Stomach (tissue), 9 donors: ENCODE data around the gene ODF2. TPM values are rescaled to one million over a fixed set of nuclear protein-coding genes. Genes with fewer than 3 reads are reported as not detected.
A peak's percentile ranks its signal among the peaks of the same experiment; 100 is the strongest.
"Not testable (repeated sequence)": the region's sequence is repeated elsewhere in the genome, so short reads cannot be mapped to it uniquely, and the experiment has no call there.

Experiments
- DNase-seq, 2 donors: peaks; one replicate each; pipeline versions ENCODE4 v3.0.0 to v3.0.0-alpha.2; 2013 to 2019
- H3K27ac ChIP-seq, 5 donors: fragments of 200-600 bp in 4 of 5; sonication (generic) in 4 of 5; one replicate each; pipeline ENCODE4 v1.5.1; 2013 to 2019; ENCODE audit warnings: mild to moderate bottlenecking in 1 of 5, moderate library complexity in 1 of 5
- H3K27me3 ChIP-seq, 3 donors: fragments of 200-600 bp; sonication (generic); one replicate each; pipeline ENCODE4 v1.5.1; 2017 to 2019; ENCODE audit warnings: mixed run types in 1 of 3
- H3K36me3 ChIP-seq, 4 donors: fragments of 200-600 bp; sonication (generic); 1 replicate in 3 of 4; 2 replicates in 1 of 4; pipeline ENCODE4 v1.5.1; 2016 to 2019
- H3K4me1 ChIP-seq, 4 donors: fragments of 200-600 bp; sonication (generic); one replicate each; pipeline ENCODE4 v1.5.1; 2016 to 2019
- H3K4me3 ChIP-seq, 4 donors: fragments of 200-600 bp; sonication (generic) in 3 of 4; one replicate each; pipeline ENCODE4 v1.5.1; 2016 to 2019; ENCODE audit warnings: mild to moderate bottlenecking in 1 of 4
- H3K9me3 ChIP-seq, 4 donors: fragments of 200-600 bp; sonication (generic); one replicate each; pipeline ENCODE4 v1.5.1; 2016 to 2019
- EP300 ChIP-seq: sonication (generic); formaldehyde crosslinking; IDR thresholded peaks from one replicate; pipeline ENCODE4 v1.6.1; 2017; ENCODE audit warnings: antibody characterized with exemption
- POLR2A ChIP-seq, 4 donors: fragments of 450-650 bp; IDR thresholded peaks; one replicate each; pipeline ENCODE4 v1.6.1; 2016; ENCODE audit warnings: antibody characterized with exemption in 4 of 4, control low read depth in 2 of 4, mild to moderate bottlenecking in 1 of 4, moderate library complexity in 1 of 4
- POLR2AphosphoS5 ChIP-seq, 3 donors: sonication (generic); formaldehyde crosslinking; IDR thresholded peaks; one replicate each; pipeline ENCODE4 v1.6.1; 2016; ENCODE audit warnings: antibody characterized with exemption in 3 of 3
- WGBS, 5 donors: extraction: QIAGEN DNeasy Blood & Tissue Kit in 3 of 5; methylation state at CpG; one replicate each; pipeline versions ENCODE4 v1.1.5 to v1.1.7; 2013 to 2018; 5-methylcytosine and 5-hydroxymethylcytosine counted together
- intact Hi-C: fragments of 100-400 bp; cut with DNase I; formaldehyde crosslinking; loops from one replicate; pipeline ENCODE4 v1.15.1; 2023; ENCODE audit warnings: low total_unique reads
- polyA plus RNA-seq, 3 donors: library from polyadenylated mRNA; stranded (reverse); fragments of 200-250 nt; gene quantifications; one replicate each; pipeline ENCODE4 v1.2.3, GENCODE V29; 2013
- total RNA-seq, 5 donors: library from RNA; depleted of rRNA; stranded (reverse); fragments of >200 nt; gene quantifications; one replicate each; pipeline versions ENCODE4 v1.1.0 to v1.2.3, GENCODE V29; 2014 to 2016
- TF ChIP-seq, protein P1 (sequence below), 7 experiments: fragments of 450-650 bp in 4 of 7; fragments of 200-600 bp in 3 of 7; sonication (generic) in 3 of 7; IDR thresholded peaks; one replicate each; pipeline ENCODE4 v1.5.1; 2016 to 2019; ENCODE audit warnings: antibody characterized with exemption in 7 of 7, control low read depth in 2 of 7, mild to moderate bottlenecking in 1 of 7
- donor health status: healthy with polysubstance abuse.
- donor health status: Bipolar disorder and iron deficiency.
- donor health status: healthy.

ODF2 gene
- total and polyA plus RNA-seq, 8 donors, result 7.2 to 42.4 (median 15.4) TPM

DNA sequence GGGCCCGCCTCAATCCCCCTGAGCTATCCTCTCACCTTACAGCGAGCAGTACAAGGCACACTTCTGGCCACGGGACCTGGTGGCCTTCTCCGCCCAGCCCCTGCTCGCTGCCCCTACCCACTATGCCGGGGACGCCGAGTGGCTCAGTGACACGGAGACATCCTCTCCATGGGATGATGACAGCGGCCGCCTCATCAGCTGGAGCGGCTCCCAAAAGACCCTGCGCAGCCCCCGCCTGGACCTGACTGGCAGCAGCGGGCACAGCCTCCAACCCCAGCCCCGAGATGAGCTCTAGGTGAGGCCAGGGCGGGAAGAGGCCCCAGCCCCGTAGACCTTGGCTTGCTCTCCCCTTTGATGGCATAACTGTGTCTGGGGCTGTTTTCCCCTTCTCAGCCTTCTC, 20.2 kb upstream of the ODF2 start:
- H3K27ac ChIP-seq, result no peak overlapping the region
- H3K27me3 ChIP-seq, result no peaks in the 10 kb centered on the region
- H3K9me3 ChIP-seq, result no peaks in the 10 kb centered on the region
- 91 to 96% (median 94%) methylated on average over 5 to 18 of the region's 18 CpGs for WGBS, 5 donors
- H3K36me3 ChIP-seq, result peaks cover 0 to 32% (median 6%) of the 10 kb centered on the region in 4 donors
- TF ChIP-seq POLR2A (IDR thresholded peaks at IDR 0.05), result no peak
- intact Hi-C loops, result no loop called here
- H3K4me3 ChIP-seq, result no peak overlapping the region
- DNase-seq, result no peak
- H3K4me1 ChIP-seq, result peaks cover 0 to 9% (median 7%) of the 10 kb centered on the region in 4 donors

DNA sequence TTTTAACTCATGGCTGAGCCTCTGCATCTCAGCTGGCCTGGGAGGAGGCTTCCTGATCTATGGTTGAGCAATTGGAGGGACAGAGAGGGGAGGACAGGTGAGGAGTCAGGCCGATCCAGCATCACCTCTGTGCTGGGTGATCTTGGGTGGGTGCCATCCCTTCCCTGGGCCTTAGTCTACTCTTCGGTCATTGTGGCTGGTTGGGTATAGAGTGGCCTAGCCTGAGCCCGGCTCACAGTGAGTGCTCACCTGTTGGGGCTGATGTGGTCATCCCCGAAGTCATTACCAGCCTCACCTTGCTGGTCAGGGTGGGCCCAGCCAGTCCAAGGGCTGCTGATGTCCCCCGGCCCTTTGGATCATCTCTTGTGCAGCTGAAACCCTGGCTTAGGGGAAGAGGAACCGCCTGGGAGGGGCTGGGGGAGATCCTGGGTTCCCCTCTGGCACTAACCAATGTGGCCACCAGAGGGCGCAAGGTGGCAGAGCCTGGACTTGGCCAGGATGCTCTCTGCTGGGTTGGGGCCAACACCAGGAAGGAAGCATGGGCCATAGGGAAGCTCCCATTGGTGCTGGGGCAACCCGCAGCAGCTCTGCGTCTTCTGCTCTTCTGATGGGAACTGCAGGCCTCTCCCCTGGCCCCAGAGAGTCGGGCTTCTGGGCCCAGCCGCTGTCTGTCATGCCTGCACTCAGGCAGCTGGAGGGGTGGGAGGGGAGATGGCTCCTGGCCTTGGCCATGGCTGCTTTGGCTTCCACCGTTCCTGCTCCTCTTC, 17.3 kb upstream of the ODF2 start:
- H3K27ac ChIP-seq, result no peak overlapping the region
- peaks cover 0 to 9% (median 7%) of the 10 kb centered on the region in 4 donors for H3K4me1 ChIP-seq
- 34 to 42% (median 35%) methylated on average over 8 to 12 of the region's 12 CpGs for WGBS, 5 donors
- peak; percentile 89 to 92 for DNase-seq
- TF ChIP-seq, protein P1, sequence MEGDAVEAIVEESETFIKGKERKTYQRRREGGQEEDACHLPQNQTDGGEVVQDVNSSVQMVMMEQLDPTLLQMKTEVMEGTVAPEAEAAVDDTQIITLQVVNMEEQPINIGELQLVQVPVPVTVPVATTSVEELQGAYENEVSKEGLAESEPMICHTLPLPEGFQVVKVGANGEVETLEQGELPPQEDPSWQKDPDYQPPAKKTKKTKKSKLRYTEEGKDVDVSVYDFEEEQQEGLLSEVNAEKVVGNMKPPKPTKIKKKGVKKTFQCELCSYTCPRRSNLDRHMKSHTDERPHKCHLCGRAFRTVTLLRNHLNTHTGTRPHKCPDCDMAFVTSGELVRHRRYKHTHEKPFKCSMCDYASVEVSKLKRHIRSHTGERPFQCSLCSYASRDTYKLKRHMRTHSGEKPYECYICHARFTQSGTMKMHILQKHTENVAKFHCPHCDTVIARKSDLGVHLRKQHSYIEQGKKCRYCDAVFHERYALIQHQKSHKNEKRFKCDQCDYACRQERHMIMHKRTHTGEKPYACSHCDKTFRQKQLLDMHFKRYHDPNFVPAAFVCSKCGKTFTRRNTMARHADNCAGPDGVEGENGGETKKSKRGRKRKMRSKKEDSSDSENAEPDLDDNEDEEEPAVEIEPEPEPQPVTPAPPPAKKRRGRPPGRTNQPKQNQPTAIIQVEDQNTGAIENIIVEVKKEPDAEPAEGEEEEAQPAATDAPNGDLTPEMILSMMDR (IDR thresholded peaks at IDR 0.05), result peak in 5 of 7 experiments; percentile 68 to 98 (median 91)
- TF ChIP-seq POLR2A (IDR thresholded peaks at IDR 0.05) (no peak), POLR2AphosphoS5 (IDR thresholded peaks at IDR 0.05) (peak in 2 of 3 donors; percentile 30 to 86)
- no peaks in the 10 kb centered on the region for H3K27me3 ChIP-seq
- H3K9me3 ChIP-seq, result no peaks in the 10 kb centered on the region
- intact Hi-C loops, result no loop called here
- no peak overlapping the region for H3K4me3 ChIP-seq
- peaks cover 0 to 17% (median 3%) of the 10 kb centered on the region in 4 donors for H3K36me3 ChIP-seq

DNA sequence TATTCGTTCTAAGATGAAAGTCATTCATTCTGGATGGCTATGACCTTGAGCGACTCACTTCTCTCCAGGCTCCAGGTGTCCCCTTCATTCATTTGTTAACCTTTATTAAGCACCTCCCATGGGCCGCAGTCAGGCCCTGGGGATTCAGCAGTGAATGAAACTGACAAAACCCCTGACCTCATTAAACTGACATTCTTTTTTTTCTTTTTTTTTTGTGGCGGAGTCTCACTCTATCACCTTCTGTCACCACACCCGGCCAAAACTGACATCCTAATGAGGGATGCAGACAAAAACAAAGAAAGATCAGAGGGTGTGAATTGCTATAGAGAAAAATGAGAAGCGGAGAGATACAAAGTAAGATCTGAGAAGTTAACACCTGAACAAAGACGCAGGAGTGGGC, 16.5 kb upstream of the ODF2 start:
- H3K9me3 ChIP-seq, result no peaks in the 10 kb centered on the region
- H3K4me1 ChIP-seq, result peaks cover 0 to 9% (median 7%) of the 10 kb centered on the region in 4 donors
- no peak overlapping the region for H3K27ac ChIP-seq
- no peak overlapping the region for H3K4me3 ChIP-seq
- H3K36me3 ChIP-seq, result peaks cover 0 to 11% (median 3%) of the 10 kb centered on the region in 4 donors
- TF ChIP-seq EP300, result no peak
- no peak for TF ChIP-seq POLR2A (IDR thresholded peaks at IDR 0.05)
- TF ChIP-seq, protein P1 (IDR thresholded peaks at IDR 0.05), result no peak
- TF ChIP-seq POLR2AphosphoS5 (IDR thresholded peaks at IDR 0.05), result no peak
- 86 to 89% (median 88%) methylated on average over 7 of the region's 7 CpGs for WGBS, 5 donors
- H3K27me3 ChIP-seq, result no peaks in the 10 kb centered on the region
- intact Hi-C loops, result no loop called here
- no peak for DNase-seq

DNA sequence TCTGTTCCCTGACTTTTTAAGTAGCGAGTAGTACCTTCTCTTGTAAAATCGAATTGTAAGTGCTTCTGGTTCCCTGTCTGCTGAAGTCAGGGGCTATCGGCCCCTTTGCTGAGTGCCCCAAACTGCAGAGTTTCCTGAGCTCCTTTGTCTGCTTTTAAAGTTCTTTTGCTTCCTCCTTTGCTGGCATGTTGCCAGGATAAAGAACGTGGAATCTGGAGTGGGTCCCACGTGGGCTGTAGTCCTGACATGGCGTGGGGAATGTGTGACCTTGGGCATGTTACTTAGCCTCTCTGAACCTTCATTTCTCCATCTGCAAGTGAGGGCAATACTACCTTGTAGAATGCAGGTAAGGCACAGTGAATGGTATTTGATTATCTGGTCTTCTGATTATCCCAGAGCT, 13.7 kb upstream of the ODF2 start:
- H3K9me3 ChIP-seq, result no peaks in the 10 kb centered on the region
- intact Hi-C loops, result no loop called here
- peaks cover 0 to 9% (median 7%) of the 10 kb centered on the region in 4 donors for H3K4me1 ChIP-seq
- TF ChIP-seq POLR2AphosphoS5 (IDR thresholded peaks at IDR 0.05) (no peak), POLR2A (IDR thresholded peaks at IDR 0.05) (no peak), EP300 (no peak)
- TF ChIP-seq, protein P1 (IDR thresholded peaks at IDR 0.05), result no peak
- 35 to 52% (median 44%) methylated on average over 6 of the region's 6 CpGs for WGBS, 5 donors
- no peak overlapping the region for H3K4me3 ChIP-seq
- no peak overlapping the region for H3K27ac ChIP-seq
- no peaks in the 10 kb centered on the region for H3K36me3 ChIP-seq
- no peak for DNase-seq
- no peaks in the 10 kb centered on the region for H3K27me3 ChIP-seq

DNA sequence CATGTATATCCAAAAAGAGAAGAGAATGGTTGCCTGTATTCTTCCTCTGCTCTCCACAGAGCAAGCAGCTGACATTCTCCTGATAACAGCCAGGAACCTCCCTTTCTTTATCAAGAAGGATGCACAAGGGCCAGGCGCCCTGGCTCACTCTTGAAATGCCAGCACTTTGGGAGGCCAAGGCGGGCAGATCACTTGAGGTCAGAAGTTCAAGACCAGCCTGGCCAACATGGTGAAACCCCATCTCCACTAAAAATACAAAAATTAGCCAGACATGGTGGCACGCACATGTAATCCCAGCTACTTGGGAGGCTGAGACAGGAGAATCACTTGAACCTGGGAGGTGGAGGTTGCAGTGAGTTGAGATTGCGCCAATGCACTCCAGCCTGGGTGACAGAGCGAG, 9.3 kb upstream of the ODF2 start:
- H3K4me1 ChIP-seq, H3K27ac ChIP-seq, H3K36me3 ChIP-seq, DNase-seq, intact Hi-C loops, H3K27me3 ChIP-seq, H3K9me3 ChIP-seq, H3K4me3 ChIP-seq: not testable (repeated sequence)
- WGBS, 5 donors, result 93 to 95% (median 94%) methylated on average over 5 of the region's 5 CpGs
